Karpas-422 (cell line): ENCODE measurements around the gene RAC2. TPM values are rescaled to one million over a fixed set of nuclear protein-coding genes. Genes with fewer than 3 reads are reported as not detected.

ENCODE experiments used
- DNase-seq: peaks from one replicate; pipeline ENCODE4 v3.0.0-alpha.2; 2015
- H2AFZ ChIP-seq: fragments of 200-600 bp; sonication (generic); 2 replicates; pipeline ENCODE4 v1.6.1; 2014; ENCODE audit warnings: antibody characterized with exemption, low read length, mixed read lengths
- H3K27ac ChIP-seq: fragments of 200-600 bp; sonication (generic); 2 replicates; pipeline ENCODE4 v1.5.1; 2014; ENCODE audit warnings: mild to moderate bottlenecking, low read length, moderate library complexity
- H3K27me3 ChIP-seq: fragments of 200-600 bp; sonication (generic); 2 replicates; pipeline ENCODE4 v1.6.1; 2014; ENCODE audit warnings: low read length, mixed read lengths
- H3K36me3 ChIP-seq: fragments of 200-600 bp; sonication (generic); 2 replicates; pipeline ENCODE4 v1.6.1; 2014; ENCODE audit warnings: low read length, mixed read lengths; ENCODE audit not compliant: insufficient read depth
- H3K4me1 ChIP-seq: fragments of 200-600 bp; sonication (generic); 2 replicates; pipeline ENCODE4 v1.6.1; 2014; ENCODE audit warnings: mild to moderate bottlenecking, low read length, mixed read lengths
- H3K4me2 ChIP-seq: fragments of 200-600 bp; sonication (generic); 2 replicates; pipeline ENCODE4 v1.6.1; 2014; ENCODE audit warnings: low read length, low read depth, mild to moderate bottlenecking; ENCODE audit not compliant: poor library complexity, severe bottlenecking
- H3K4me3 ChIP-seq: fragments of 200-600 bp; sonication (generic); 2 replicates; pipeline ENCODE4 v1.5.1; 2014; ENCODE audit warnings: mild to moderate bottlenecking, antibody characterized with exemption, low read length, mixed read lengths
- H3K79me2 ChIP-seq: fragments of 200-600 bp; sonication (generic); 2 replicates; pipeline ENCODE4 v1.6.1; 2014; ENCODE audit warnings: mild to moderate bottlenecking, low read length, mixed read lengths
- H3K9ac ChIP-seq: fragments of 200-600 bp; sonication (generic); 2 replicates; pipeline ENCODE4 v1.6.0; 2014; ENCODE audit warnings: low read length
- H3K9me2 ChIP-seq: fragments of 200-600 bp; sonication (generic), shearing (Covaris generic); replicated peaks from 2 replicates; pipeline ENCODE4 v1.6.0; 2014; ENCODE audit warnings: mild to moderate bottlenecking, low read length, moderate library complexity; ENCODE audit not compliant: insufficient read depth
- H3K9me3 ChIP-seq: fragments of 300-700, 200-600 bp; sonication (generic); 2 replicates; pipeline ENCODE4 v1.6.1; 2014; ENCODE audit warnings: low read length, mixed read lengths
- H4K20me1 ChIP-seq: fragments of 200-600 bp; sonication (generic); 2 replicates; pipeline ENCODE4 v1.6.1; 2014; ENCODE audit warnings: mild to moderate bottlenecking, antibody characterized with exemption, low read length, low read depth; ENCODE audit not compliant: insufficient read depth
- total RNA-seq: library from RNA; depleted of rRNA; stranded (reverse); fragments of >200 nt; shearing (Covaris generic); gene quantifications from 2 replicates; pipeline ENCODE4 v1.2.3, GENCODE V29; 2014; ENCODE audit warnings: low replicate concordance; rRNA removed

RAC2 gene
- 251 and 294 TPM in 2 replicates for total RNA-seq

- peak within 1 kb of the TSS; percentile 95 for H3K9ac ChIP-seq
- peak within 1 kb of the TSS; percentile 97 for H3K27ac ChIP-seq
- peak within 1 kb of the TSS; percentile 95 for H3K4me3 ChIP-seq
- peaks cover 18% of the 10 kb centered on the region; the same call in 1 of the 2 replicates for H3K79me2 ChIP-seq
- H3K9me3 ChIP-seq, result no peaks in the 10 kb centered on the region
- no peaks in the 10 kb centered on the region for H3K9me2 ChIP-seq
- peak; percentile 98 for DNase-seq
- H4K20me1 ChIP-seq, result peaks cover 7% of the 10 kb centered on the region
- H3K4me1 ChIP-seq, result peaks cover 95% of the 10 kb centered on the region
- H3K4me2 ChIP-seq, result peak within 1 kb of the TSS; percentile 91
- H2AFZ ChIP-seq, result no peak within 1 kb of the TSS
- no peaks in the 10 kb centered on the region for H3K27me3 ChIP-seq
- H3K36me3 ChIP-seq, result peaks cover 24% of the 10 kb centered on the region
These were observed at the start of gene RAC2 for GRCh38 chr22:37244114-37244921. Gene RAC2 (minus strand): TSS chr22:37244269. CDS start chr22:37244148, 121 bp downstream.

GRCh38 chr22:37293172-37293571, 49.1 kb upstream of the RAC2 start:
- Histone ChIP-seq H3K4me1 (peaks cover 12% of the 10 kb centered on the region), H3K27me3 (no peaks in the 10 kb centered on the region), H3K27ac (no peak overlapping the region), H2AFZ (no peak overlapping the region), H3K4me3 (no peak overlapping the region), H3K9me2 (no peaks in the 10 kb centered on the region), H3K9ac (no peak overlapping the region), H3K36me3 (no peaks in the 10 kb centered on the region), H3K4me2 (no peak overlapping the region), H4K20me1 (no peaks in the 10 kb centered on the region), H3K79me2 (no peaks in the 10 kb centered on the region), H3K9me3 (no peaks in the 10 kb centered on the region)
- no peak for DNase-seq

GRCh38 chr22:37292641-37293040, 48.6 kb upstream of the RAC2 start:
- Histone ChIP-seq H3K4me1 (peaks cover 12% of the 10 kb centered on the region), H3K9me2 (no peaks in the 10 kb centered on the region), H4K20me1 (no peaks in the 10 kb centered on the region), H3K4me2 (no peak overlapping the region), H2AFZ (no peak overlapping the region), H3K27ac (no peak overlapping the region), H3K36me3 (no peaks in the 10 kb centered on the region), H3K27me3 (no peaks in the 10 kb centered on the region), H3K9me3 (no peaks in the 10 kb centered on the region), H3K79me2 (no peaks in the 10 kb centered on the region), H3K4me3 (no peak overlapping the region), H3K9ac (no peak overlapping the region)
- no peak for DNase-seq

DNA sequence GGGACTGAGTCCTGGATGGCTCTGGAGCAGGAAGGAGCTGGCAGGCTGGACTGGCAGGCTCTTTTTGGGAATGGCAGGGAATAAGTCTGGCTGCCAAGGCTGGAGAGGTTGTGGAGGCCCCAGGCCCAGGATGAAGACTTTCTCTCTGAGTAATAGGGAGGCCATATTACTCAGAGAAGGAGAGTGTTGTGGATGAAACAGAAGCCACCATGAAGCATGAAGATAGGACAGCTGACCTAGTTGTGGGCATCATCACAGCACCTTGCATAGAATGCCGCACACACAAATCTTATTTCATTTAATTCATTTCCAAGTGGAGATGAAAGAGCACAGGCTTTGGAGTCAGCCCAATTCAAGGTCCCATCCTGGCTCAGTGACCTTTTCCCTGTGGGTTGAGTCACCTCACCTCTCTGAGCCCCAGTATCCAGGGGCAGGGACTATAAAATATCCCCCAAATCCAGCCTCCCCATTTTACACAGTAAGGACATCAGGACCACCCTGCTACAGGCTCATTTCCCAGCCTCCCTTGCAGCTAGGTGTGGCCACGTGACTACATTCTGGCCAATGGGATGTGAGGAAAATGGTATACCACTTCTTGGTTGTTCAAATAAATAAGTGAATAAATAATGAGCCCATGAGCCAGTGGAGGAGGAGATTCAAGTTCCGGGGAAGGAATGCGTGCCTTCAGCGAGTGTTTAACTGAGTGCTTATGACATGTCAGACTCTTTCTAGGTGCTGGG, 47.7 kb upstream of the RAC2 start:
- Histone ChIP-seq H3K36me3 (no peaks in the 10 kb centered on the region), H4K20me1 (no peaks in the 10 kb centered on the region), H2AFZ (no peak overlapping the region), H3K9me3 (no peaks in the 10 kb centered on the region), H3K9me2 (no peaks in the 10 kb centered on the region), H3K79me2 (no peaks in the 10 kb centered on the region), H3K4me3 (no peak overlapping the region), H3K4me1 (peaks cover 12% of the 10 kb centered on the region), H3K27me3 (no peaks in the 10 kb centered on the region), H3K27ac (no peak overlapping the region), H3K4me2 (no peak overlapping the region), H3K9ac (no peak overlapping the region)
- no peak for DNase-seq

- Histone ChIP-seq H3K36me3 (no peaks in the 10 kb centered on the region), H3K79me2 (no peaks in the 10 kb centered on the region), H3K9me3 (no peaks in the 10 kb centered on the region), H3K9ac (no peak overlapping the region), H3K27ac (no peak overlapping the region), H4K20me1 (no peaks in the 10 kb centered on the region), H3K9me2 (no peaks in the 10 kb centered on the region), H3K4me3 (no peak overlapping the region), H2AFZ (no peak overlapping the region), H3K27me3 (no peaks in the 10 kb centered on the region), H3K4me2 (no peak overlapping the region), H3K4me1 (peaks cover 10% of the 10 kb centered on the region)
- DNase-seq, result no peak
These were observed 46.7 kb upstream of the RAC2 start for GRCh38 chr22:37290737-37291136.

GRCh38 chr22:37289156-37289735, 45.2 kb upstream of the RAC2 start:
- no peak overlapping the region for H3K4me2 ChIP-seq
- H3K9ac ChIP-seq, result no peak overlapping the region
- H3K79me2 ChIP-seq, result no peaks in the 10 kb centered on the region
- H4K20me1 ChIP-seq, result no peaks in the 10 kb centered on the region
- H3K4me3 ChIP-seq, result no peak overlapping the region
- no peaks in the 10 kb centered on the region for H3K36me3 ChIP-seq
- no peaks in the 10 kb centered on the region for H3K27me3 ChIP-seq
- no peak overlapping the region for H2AFZ ChIP-seq
- peaks cover 10% of the 10 kb centered on the region for H3K4me1 ChIP-seq
- H3K9me3 ChIP-seq, result no peaks in the 10 kb centered on the region
- H3K9me2 ChIP-seq, result no peaks in the 10 kb centered on the region
- DNase-seq, result no peak
- H3K27ac ChIP-seq, result no peak overlapping the region

- Histone ChIP-seq H3K27me3 (no peaks in the 10 kb centered on the region), H3K36me3 (no peaks in the 10 kb centered on the region), H3K4me1 (peaks cover 17% of the 10 kb centered on the region), H3K9me2 (no peaks in the 10 kb centered on the region), H2AFZ (no peak overlapping the region), H3K27ac (no peak overlapping the region), H3K79me2 (no peaks in the 10 kb centered on the region), H3K4me3 (no peak overlapping the region), H3K9me3 (no peaks in the 10 kb centered on the region), H3K9ac (no peak overlapping the region), H4K20me1 (no peaks in the 10 kb centered on the region), H3K4me2 (no peak overlapping the region)
- peak; percentile 67 for DNase-seq
These were observed 44.5 kb upstream of the RAC2 start for GRCh38 chr22:37288521-37288920.

DNA sequence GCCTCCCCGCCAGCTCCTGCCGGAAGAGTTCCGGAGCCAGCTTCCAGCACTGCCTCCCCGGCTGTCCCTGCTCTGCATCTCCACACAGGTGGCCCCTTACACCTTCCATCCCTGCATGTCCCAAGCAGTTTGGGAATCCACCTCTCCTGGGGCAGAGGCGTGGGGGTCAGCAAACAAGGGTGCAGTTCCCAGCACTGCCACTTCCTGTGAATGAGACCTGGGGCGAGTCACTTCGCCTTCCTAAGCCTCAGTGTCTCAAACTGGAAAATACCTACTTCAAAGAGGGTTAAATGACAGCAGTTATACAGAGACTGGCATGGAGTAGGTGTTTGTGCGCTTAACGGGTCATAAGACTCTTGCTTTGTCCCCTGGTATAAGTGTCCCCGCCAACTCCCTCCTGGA, 43.5 kb upstream of the RAC2 start:
- Histone ChIP-seq H3K27ac (no peak overlapping the region), H3K27me3 (no peaks in the 10 kb centered on the region), H3K4me2 (no peak overlapping the region), H3K4me1 (peaks cover 27% of the 10 kb centered on the region), H3K9ac (no peak overlapping the region), H3K4me3 (no peak overlapping the region), H3K79me2 (no peaks in the 10 kb centered on the region), H2AFZ (no peak overlapping the region), H3K9me3 (no peaks in the 10 kb centered on the region), H4K20me1 (no peaks in the 10 kb centered on the region), H3K9me2 (no peaks in the 10 kb centered on the region), H3K36me3 (no peaks in the 10 kb centered on the region)
- DNase-seq, result no peak
